Fibroblast of pulmonary artery (primary cell): Measurements from ENCODE around the gene PERP.

Experiments
- DNase-seq: peaks from one replicate; pipeline ENCODE4 v3.0.0-alpha.2; 2010; ENCODE audit warnings: low read depth
- H3K4me3 ChIP-seq: replicated peaks from 2 replicates; pipeline ENCODE4 v1.5.1; 2011; ENCODE audit warnings: low read depth, mild to moderate bottlenecking, control low read depth, low read length, moderate library complexity
- CTCF ChIP-seq: IDR thresholded peaks from 2 replicates; pipeline ENCODE4 v1.5.1; 2011; ENCODE audit warnings: mild to moderate bottlenecking, control low read depth, low read length, inconsistent platforms; ENCODE audit errors: missing control alignments

The PERP gene

GRCh38 chr6:138098306-138098705 lies 8.9 kb downstream of the PERP start:
- no peak overlapping the region for H3K4me3 ChIP-seq
- no peak for TF ChIP-seq CTCF
- no peak for DNase-seq

GRCh38 chr6:138094260-138094659 lies 13.0 kb downstream of the PERP start:
- no peak overlapping the region for H3K4me3 ChIP-seq
- TF ChIP-seq CTCF: no peak
- no peak for DNase-seq

GRCh38 chr6:138093632-138094031 lies 13.6 kb downstream of the PERP start:
- no peak overlapping the region for H3K4me3 ChIP-seq
- DNase-seq: no peak
- no peak for TF ChIP-seq CTCF

- DNase-seq: no peak
- no peak for TF ChIP-seq CTCF
- H3K4me3 ChIP-seq: no peak overlapping the region
These were observed 14.5 kb downstream of the PERP start for GRCh38 chr6:138092686-138093085.

- no peak for DNase-seq
- H3K4me3 ChIP-seq: no peak overlapping the region
- no peak for TF ChIP-seq CTCF
These were observed 17.9 kb downstream of the PERP start for GRCh38 chr6:138089325-138089724.

- TF ChIP-seq CTCF: no peak
These were observed 18.9 kb downstream of the PERP start for GRCh38 chr6:138088326-138088762.

GRCh38 chr6:138087593-138088325 lies 19.5 kb downstream of the PERP start:
- no peak overlapping the region for H3K4me3 ChIP-seq
- no peak for TF ChIP-seq CTCF
- DNase-seq: no peak

More at GRCh38 chr6:138088326-138088762, 18.9 kb downstream of the PERP start:
- DNase-seq: peak; percentile 55
- no peak overlapping the region for H3K4me3 ChIP-seq
